Right kidney (tissue), 1 donor: ENCODE results near the gene PCNX1.
"Not testable (repeated sequence)": the region's sequence is repeated elsewhere in the genome, so short reads cannot be mapped to it uniquely, and the experiment has no call there.

Experiments used
- DNase-seq: peaks from one replicate; pipeline ENCODE4 v3.0.0-alpha.2; 2016

The PCNX1 gene

DNA sequence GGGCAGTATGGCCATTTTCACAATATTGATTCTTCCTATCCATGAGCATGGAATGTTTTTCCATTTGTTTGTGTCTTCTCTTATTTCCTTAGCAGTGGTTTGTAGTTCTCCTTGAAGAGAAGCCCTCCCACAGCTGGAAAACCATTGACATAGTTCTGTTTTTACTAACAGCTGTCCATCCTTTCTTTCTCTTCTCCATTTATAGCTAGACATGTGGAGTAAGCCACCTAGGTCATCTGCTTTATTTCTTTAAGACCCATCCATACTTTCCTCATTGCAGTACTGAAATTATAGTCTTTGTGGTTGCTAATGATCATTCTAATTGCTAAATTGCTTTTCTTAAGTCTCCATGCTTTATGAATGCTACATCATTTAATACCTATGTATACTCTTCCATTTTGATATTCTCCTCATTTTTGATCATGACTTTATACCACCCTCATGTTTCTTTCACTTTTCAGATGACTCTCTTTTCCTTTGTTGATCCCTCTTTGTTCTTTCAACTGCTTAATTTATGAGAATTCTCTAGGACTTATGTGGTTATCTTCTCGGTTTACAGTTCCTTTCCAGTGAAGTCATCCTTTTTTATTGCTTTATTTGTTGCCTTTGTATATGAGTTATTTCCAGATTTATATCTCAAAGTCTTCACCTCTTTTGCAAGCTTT is 114.2 kb downstream of the PCNX1 start:
- no peak for DNase-seq

DNA sequence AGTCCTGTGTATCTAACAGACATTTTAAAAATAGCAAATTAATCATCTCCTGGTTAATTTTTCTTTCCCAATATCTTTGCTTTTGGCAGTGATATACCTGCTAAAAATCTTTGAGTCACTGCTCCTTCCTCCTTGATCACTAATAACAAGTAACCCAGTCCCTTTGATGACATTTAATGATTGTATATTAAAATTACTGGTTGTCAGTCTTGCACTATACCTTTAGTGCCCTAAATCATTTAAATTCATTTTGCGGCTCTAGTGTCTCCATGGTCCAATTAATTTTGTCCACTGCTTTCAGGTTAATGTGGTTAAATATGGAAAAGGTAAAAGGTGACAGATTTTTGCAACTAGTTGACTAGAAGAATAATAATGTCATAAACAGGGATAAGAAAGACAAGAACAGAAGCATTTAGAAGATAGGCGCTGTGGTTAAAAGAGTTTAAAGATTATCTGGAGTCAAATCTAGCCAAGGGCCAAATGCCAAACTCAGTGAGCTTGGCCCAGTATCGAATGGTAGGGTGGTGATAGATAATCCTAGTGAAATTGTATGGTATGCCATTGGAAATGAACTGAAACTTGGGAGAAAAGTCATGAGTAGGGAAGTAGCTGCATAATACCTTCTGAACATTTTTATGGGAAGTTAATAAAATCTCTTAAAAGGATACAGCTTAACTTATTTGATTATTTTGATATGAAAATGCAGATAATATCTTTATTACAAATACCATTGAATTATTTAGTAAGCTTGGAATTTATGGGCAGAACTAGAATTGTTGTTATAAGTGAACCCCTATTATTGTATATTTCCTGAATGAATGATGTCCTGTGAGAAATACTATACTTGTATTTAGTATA is 115.0 kb downstream of the PCNX1 start:
- DNase-seq = no peak

DNA sequence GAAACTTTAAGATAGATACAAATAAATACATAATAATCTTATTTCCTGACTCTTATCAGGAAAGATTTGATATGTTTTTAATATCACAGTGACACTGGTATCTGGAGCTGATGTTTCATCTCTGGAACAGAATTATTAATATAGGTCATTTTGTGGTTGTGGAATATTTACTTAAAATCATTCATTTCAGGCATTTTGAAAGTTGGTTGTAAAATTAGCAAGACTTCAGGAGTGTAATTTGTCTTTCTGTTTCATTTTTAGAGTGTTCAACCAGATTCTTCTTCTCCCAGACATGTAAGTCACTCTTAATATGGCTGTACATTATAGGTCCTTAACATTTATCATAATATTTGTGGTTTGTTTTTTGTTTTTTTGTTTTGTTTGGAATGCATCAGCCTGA is 115.7 kb downstream of the PCNX1 start:
- no peak for DNase-seq

DNA sequence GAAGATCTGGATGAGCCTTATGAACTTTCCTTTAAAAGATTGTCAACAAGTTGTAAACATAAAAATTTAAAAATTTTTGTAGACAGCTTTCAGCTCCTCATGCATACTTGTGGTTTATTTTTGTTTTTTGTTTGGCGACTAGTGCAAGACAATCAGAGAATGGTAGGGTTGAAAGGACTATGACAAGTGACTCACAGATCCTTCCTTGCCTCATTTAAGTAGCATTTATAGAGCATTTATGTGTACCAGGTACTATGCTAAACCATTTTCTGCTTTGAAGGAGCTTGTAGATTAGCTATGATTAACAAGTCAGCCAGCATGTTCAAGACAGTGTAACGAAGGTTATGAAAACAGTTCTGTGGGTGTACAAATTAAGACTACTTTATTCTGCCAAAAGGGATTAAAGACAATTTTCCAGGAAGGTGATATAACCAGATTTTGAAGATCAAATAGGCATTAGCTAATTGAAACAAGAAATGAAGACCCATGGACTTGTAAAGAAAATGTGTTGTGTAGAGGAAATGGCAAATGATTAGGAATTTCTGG is 122.0 kb downstream of the PCNX1 start:
- no peak for DNase-seq

DNA sequence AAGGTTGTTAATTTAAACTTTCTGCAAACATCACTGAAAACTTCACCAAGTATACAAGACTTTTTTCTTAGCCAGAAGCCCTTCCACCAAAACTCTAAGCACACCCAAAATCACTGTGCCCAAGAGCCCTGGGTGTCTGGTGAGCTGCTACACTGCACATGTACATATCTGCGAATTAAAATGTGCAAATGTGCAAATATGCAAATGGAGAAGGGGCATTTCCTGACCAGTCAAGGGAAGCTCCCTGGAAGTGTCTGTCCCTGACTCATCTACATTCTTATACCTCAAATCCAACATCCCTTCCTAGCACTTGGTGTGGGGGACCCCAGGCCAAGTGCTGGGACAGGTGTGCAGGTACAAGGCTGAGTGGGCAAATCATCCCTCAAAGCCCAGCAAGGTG is 123.7 kb downstream of the PCNX1 start:
- no peak for DNase-seq

GRCh38 chr14:71036433-71036832 is 129.2 kb downstream of the PCNX1 start:
- DNase-seq = no peak

GRCh38 chr14:71048393-71048792 is 141.1 kb downstream of the PCNX1 start:
- DNase-seq = no peak

DNA sequence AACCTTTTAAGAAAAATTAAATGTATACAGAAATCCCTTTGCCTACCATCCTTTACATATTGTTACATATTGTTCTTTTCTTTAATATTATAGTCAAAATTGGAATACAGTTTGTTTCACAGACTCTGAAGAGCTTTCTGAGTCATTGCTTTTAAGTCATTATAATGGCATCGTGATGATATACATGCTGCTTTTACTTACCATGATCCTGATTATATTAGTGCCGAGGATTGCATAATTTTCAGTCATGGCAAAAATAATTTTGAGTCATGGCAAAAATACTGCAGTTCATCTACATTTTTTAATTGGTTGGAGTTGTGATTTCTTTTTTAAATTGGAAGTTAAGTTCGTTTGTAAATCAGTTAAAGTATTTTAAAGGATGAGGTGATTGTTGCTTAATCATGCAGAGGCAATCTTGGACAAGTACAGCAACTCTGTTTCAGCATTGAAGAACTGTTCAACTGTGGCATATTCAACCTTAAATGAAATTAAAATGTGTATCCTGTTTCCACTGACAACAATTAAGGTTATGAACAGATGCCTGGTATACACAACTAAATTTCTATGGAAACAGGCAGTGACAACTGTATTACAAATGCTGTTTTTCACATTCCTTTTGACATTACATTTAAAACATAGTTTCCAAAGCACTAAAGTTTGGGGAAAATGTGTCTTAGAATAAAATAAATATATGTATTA is 142.3 kb downstream of the PCNX1 start:
- DNase-seq = no peak

GRCh38 chr14:71050227-71050823 is 143.1 kb downstream of the PCNX1 start:
- no peak for DNase-seq

DNA sequence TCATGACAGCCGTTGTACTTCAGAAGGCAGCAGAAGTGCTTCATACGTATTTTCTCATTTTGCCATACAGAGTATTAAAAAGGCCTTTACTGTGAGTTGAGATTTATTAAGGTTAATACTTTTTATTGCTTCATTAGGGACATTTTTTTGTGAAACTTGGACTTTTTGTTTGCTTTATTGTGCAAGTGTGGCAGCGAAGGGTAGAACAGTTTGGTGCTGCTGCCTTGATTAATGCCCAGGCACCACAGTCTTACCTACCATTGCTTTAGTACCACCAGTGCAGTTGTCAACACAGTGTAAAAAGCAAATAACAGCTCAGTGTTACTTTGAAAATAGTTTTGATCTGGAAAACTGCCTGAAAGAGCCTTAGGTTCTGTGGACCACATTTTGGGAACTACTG is 147.4 kb downstream of the PCNX1 start:
- DNase-seq = no peak

- no peak for DNase-seq
These were observed 148.9 kb downstream of the PCNX1 start for GRCh38 chr14:71056168-71056567.

DNA sequence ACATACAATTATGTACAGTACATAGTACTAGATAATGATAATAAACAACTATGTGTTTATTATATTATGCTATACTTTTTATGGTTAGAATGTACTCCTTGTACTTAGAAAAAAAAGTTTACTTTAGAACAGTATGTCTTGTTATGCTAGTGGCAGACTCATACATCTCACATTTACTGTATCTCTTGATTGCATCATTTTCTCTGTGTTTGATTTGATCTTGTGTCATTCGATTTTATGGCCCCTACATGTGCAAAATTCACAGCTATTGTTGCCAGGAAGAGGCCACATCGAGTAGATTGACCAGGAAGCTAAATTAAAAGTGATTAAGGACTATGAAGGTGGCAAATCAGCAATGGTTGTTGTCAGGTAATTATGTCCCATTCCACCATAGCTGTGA is 153.0 kb downstream of the PCNX1 start:
- DNase-seq = no peak

GRCh38 chr14:71060825-71061455 is 153.7 kb downstream of the PCNX1 start:
- no peak for DNase-seq

GRCh38 chr14:71061458-71061857 is 154.2 kb downstream of the PCNX1 start:
- no peak for DNase-seq

DNA sequence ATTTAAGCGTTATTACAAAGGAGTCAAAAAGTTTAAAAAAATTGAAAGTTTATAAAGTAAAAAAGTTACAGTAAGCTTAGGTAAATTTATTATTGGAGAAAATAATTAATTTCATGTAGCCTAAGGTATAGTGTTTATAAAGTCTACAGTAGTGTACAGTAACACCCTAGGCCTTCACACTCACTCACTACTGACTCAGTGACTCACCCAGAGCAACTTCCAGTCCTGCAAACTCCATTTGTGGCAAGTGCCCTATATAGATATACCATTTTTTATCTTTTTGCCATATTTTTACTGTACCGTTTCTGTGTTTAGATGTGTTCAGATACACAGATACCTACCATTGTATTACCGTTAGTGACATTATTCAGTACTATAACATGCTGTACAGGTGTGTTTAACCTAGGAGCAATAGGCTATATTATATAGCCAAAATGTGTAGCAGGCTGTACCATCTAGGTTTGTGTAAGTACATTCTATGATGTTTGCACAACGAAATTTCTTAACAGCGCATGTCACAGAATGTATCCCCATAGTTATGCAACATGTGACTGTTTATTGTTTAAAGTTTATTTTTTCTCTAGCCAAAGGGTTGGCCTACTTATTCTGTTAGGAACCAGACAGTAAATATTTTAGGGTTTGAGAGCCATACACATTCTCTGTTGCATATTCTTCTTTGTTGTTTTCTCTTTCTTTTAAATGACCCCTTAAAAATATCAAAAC is 155.5 kb downstream of the PCNX1 start:
- DNase-seq = no peak

GRCh38 chr14:71063351-71063750 is 156.1 kb downstream of the PCNX1 start:
- DNase-seq = no peak

- not testable (repeated sequence) for DNase-seq
These were observed 157.5 kb downstream of the PCNX1 start for GRCh38 chr14:71064747-71065146.

DNA sequence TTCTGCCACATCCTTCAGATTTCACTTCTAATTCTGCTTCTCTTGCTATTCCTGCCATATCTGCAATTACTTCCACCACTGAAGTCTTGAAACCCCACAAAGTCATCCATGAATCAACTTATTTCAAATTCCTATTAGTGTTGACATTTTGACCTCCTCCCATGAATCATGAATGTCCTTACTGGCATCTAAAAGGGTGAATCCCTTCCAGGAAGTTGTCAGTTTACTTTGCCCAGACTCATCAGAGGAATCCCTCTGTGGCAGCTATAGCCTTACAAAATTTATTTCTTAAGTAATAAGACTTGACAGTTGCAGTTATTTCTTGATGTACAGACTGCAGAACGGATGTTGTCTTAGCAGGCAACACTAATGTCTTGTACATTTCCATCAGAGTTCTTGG is 162.9 kb downstream of the PCNX1 start:
- no peak for DNase-seq

- no peak for DNase-seq
These were observed 163.8 kb downstream of the PCNX1 start for GRCh38 chr14:71071042-71071441.

DNA sequence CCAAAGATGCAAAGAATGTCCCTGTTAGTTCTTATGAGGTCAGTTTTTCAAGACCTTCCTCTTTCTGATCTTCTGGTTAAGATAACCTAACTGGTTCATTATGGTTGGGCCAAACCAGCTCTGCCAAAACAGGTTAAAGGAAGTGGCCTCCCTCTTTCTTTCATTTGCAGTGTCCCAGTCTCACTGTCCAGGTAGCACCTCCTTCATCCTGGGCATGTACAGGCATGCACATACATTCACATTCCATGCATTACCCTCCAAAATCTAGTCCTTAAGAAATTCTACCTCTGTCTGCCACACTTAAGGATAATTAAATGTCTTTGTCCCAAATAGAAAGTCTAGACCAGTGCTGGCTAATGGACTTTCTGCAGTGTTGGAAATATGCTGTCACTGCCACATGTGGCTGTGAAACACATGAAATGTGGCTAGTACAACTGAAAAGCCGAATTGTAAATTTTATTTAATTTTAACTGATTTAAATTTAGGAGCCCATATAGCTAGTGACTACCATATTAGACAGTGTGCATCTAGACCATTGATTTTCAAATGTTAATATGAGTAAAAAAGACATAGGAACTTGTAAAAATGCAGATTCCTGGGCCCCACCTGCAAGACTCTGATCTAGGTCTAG is 169.3 kb downstream of the PCNX1 start:
- DNase-seq = no peak

DNA sequence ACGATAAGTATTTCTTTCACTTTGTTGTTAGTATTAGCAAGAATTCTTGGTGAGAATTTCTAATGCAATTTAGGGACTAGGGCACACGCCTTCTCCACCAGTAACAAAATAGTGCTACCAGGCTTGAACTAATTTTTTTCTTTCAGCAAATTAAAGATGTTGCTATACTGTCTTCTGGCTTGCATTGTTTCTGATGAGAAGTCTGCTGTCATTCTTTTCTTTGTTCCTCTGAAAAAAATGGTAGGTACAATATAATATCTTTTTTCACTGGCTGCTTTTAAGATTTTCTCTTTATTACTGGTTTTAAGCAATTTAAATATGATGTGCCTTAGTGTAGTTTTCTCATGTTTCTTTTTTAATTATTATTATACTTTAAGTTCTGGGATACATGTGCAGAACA is 171.2 kb downstream of the PCNX1 start:
- DNase-seq = no peak
